Type B pancreatic cell (in vitro differentiated cells): ENCODE measurements around the gene CLEC2L. TPM values are rescaled to one million over a fixed set of nuclear protein-coding genes. Genes with fewer than 3 reads are reported as not detected.

Experiments
- DNase-seq: peaks from one replicate; pipeline ENCODE4 v3.0.0; 2021; ENCODE audit warnings: mixed read lengths; ENCODE audit not compliant: unreplicated experiment; ENCODE audit errors: extremely low spot score
- H3K27ac Mint-ChIP-seq: 2 replicates; pipeline ENCODE4 v1.8.0; 2021; ENCODE audit warnings: mild to moderate bottlenecking, mixed read lengths
- H3K27me3 Mint-ChIP-seq: 2 replicates; pipeline ENCODE4 v1.8.0; 2021; ENCODE audit warnings: mixed read lengths
- H3K36me3 Mint-ChIP-seq: 2 replicates; pipeline ENCODE4 v1.8.0; 2021; ENCODE audit warnings: mixed read lengths
- H3K4me1 Mint-ChIP-seq: one replicate; pipeline ENCODE4 v1.8.0; 2021; ENCODE audit warnings: mixed read lengths; ENCODE audit not compliant: unreplicated experiment
- H3K4me3 Mint-ChIP-seq: 2 replicates; pipeline ENCODE4 v1.8.0; 2021; ENCODE audit warnings: mild to moderate bottlenecking, mixed read lengths
- H3K9me3 Mint-ChIP-seq: 2 replicates; pipeline ENCODE4 v1.8.0; 2021; ENCODE audit warnings: mixed read lengths
- total RNA-seq: library from RNA; stranded (reverse); gene quantifications from 2 replicates; pipeline ENCODE4 v1.2.1, GENCODE V29; 2021; ENCODE audit warnings: low replicate concordance
- TF ChIP-seq, protein P1 (sequence below): fragments of 200-600 bp; sonication (generic); conservative IDR thresholded peaks from 2 replicates; pipeline ENCODE4 v1.5.0; 2021; ENCODE audit warnings: antibody characterized with exemption, mild to moderate bottlenecking

CLEC2L gene
- total RNA-seq, 1 donor from 2014 or later: 0.34 TPM

DNA sequence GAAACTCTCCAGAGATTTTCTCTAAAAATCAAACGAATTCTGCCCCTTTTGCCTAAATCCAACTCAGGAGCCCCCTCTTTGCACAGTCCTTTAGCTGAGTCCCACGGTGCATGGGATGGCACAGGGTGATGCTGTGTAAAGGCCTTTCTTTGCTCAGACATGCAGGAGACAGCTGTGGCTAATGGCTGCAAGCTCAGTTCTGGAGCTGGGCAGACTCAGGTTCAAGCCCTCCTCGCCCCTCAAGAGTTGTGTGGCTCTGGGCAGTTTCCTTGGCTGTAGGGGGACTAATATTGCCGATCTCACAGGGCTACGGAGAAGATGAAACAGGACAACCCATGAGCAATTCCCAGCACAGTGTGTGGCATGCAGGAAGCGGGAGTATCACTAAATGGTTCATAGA lies 42.6 kb downstream of the CLEC2L start:
- H3K36me3 Mint-ChIP-seq: peaks cover 36% of the 10 kb centered on the region
- H3K4me3 Mint-ChIP-seq: no peak overlapping the region
- TF ChIP-seq, protein P1, sequence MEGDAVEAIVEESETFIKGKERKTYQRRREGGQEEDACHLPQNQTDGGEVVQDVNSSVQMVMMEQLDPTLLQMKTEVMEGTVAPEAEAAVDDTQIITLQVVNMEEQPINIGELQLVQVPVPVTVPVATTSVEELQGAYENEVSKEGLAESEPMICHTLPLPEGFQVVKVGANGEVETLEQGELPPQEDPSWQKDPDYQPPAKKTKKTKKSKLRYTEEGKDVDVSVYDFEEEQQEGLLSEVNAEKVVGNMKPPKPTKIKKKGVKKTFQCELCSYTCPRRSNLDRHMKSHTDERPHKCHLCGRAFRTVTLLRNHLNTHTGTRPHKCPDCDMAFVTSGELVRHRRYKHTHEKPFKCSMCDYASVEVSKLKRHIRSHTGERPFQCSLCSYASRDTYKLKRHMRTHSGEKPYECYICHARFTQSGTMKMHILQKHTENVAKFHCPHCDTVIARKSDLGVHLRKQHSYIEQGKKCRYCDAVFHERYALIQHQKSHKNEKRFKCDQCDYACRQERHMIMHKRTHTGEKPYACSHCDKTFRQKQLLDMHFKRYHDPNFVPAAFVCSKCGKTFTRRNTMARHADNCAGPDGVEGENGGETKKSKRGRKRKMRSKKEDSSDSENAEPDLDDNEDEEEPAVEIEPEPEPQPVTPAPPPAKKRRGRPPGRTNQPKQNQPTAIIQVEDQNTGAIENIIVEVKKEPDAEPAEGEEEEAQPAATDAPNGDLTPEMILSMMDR: no peak
- H3K27me3 Mint-ChIP-seq: no peaks in the 10 kb centered on the region
- no peak overlapping the region for H3K27ac Mint-ChIP-seq
- H3K4me1 Mint-ChIP-seq: no peaks in the 10 kb centered on the region
- H3K9me3 Mint-ChIP-seq: no peaks in the 10 kb centered on the region
- no peak for DNase-seq

DNA sequence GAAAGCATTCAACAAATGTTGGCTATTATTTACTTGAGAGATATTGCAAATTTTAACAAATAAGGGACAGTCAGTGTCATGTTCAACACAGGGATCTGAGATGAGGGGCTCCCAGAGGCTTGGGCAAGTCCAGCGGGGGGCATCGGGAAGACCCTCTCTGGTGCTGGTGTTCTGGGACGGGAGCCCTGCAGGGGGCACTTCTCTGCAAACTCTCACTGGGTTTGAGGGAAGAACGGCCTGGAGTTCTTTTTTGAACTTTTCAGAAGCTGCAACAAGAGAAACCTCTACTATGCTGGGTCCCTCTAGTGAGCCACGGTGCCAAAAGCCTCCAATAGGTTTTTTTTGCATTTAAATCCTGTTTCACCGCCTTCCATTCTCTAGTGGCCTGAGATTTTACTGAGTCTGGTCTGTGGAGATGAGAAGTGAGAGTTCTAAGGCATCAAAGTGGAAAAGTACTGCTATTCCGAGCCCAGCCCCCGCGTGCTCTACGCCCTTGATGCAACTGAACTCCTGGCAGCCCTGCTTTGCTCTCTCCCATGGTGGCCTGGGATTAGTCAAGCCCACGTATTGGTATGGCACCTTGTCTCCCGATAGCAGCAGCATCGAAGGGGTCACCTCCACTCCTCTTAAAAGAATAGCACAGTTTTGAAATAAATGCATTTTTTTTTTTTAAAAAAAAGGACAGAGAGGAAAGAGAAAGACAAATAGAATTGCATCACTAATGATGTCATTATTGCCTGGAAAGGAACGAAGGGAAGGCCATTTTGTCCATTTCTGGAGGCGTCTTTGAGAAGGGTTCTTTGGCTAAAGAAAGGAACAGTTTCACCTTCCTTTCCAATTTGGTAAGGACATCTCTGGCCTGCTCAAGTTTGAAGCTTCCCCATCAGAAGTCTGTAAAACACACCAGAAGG lies 43.5 kb downstream of the CLEC2L start:
- no peaks in the 10 kb centered on the region for H3K9me3 Mint-ChIP-seq
- no peak overlapping the region for H3K4me3 Mint-ChIP-seq
- peaks cover 33% of the 10 kb centered on the region for H3K36me3 Mint-ChIP-seq
- H3K27me3 Mint-ChIP-seq: no peaks in the 10 kb centered on the region
- no peaks in the 10 kb centered on the region for H3K4me1 Mint-ChIP-seq
- TF ChIP-seq, protein P1: no peak
- no peak overlapping the region for H3K27ac Mint-ChIP-seq
- DNase-seq: no peak

- Mint-ChIP-seq H3K4me3 (no peak overlapping the region), H3K27ac (no peak overlapping the region), H3K36me3 (peaks cover 31% of the 10 kb centered on the region), H3K4me1 (no peaks in the 10 kb centered on the region), H3K27me3 (no peaks in the 10 kb centered on the region), H3K9me3 (no peaks in the 10 kb centered on the region)
- DNase-seq: no peak
- TF ChIP-seq, protein P1: no peak
Observed at GRCh38 chr7:139567647-139568345, 44.3 kb downstream of the CLEC2L start.

- Mint-ChIP-seq H3K4me1 (no peaks in the 10 kb centered on the region), H3K27ac (no peak overlapping the region), H3K9me3 (no peaks in the 10 kb centered on the region), H3K36me3 (peaks cover 30% of the 10 kb centered on the region), H3K4me3 (no peak overlapping the region), H3K27me3 (no peaks in the 10 kb centered on the region)
- TF ChIP-seq, protein P1: no peak
- no peak for DNase-seq
Observed at GRCh38 chr7:139568346-139568675, 44.8 kb downstream of the CLEC2L start.

DNA sequence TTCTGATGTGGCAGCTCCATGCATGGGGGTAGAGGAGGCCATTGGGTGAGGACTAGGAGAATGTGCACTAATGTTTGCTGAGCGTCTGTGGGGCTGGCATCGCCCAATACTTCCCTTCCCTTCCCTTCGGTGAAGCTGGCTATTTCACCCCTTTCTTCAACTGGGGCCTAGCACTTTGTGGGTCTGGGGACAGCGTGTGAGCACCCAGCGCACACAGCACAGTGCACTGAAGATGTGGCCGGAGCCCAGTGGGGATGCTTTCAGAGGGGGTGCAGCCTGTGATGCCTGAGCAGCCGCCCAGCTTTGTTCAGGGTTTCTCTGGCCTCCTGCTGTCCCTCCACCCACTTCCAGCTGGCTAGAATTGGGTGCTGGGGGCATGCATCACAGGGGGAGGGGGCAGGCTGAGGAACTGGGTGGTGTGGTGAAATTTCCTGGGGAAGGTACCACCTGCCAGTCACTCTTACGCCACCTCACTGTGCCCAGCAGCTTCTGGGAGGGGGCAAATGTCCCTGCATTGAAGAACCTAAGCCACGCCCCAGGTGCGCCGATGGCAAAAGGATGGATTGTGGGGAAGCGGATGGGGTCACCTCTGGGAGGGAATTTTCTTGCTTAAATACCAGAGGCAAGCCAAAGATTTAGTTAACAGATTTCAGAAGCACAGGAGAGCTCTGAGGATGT lies 45.5 kb downstream of the CLEC2L start:
- DNase-seq: no peak
- no peaks in the 10 kb centered on the region for H3K4me1 Mint-ChIP-seq
- no peaks in the 10 kb centered on the region for H3K9me3 Mint-ChIP-seq
- H3K27me3 Mint-ChIP-seq: no peaks in the 10 kb centered on the region
- no peak overlapping the region for H3K4me3 Mint-ChIP-seq
- TF ChIP-seq, protein P1: no peak
- no peak overlapping the region for H3K27ac Mint-ChIP-seq
- peaks cover 30% of the 10 kb centered on the region for H3K36me3 Mint-ChIP-seq
